BE2C (cell line): ENCODE results near the gene EIF4EBP2.

Source experiments
- DNase-seq: peaks from one replicate; pipeline ENCODE4 v3.0.0-alpha.2; 2020
- H3K27me3 ChIP-seq: fragments of 250-450 bp; sonication (Bioruptor Pico); 2 replicates; pipeline ENCODE4 v1.5.1; 2020; ENCODE audit warnings: mild to moderate bottlenecking
- H3K36me3 ChIP-seq: fragments of 250-450 bp; sonication (Bioruptor Pico); 2 replicates; pipeline ENCODE4 v1.5.1; 2020; ENCODE audit warnings: mild to moderate bottlenecking
- H3K4me1 ChIP-seq: fragments of 250-450 bp; sonication (Bioruptor Pico); 2 replicates; pipeline ENCODE4 v1.5.1; 2020
- H3K4me3 ChIP-seq: 2 replicates; pipeline ENCODE4 v1.5.1; 2011; ENCODE audit warnings: low read depth, low read length
- H3K9me3 ChIP-seq: fragments of 250-450 bp; sonication (Bioruptor Pico); 2 replicates; pipeline ENCODE4 v1.5.1; 2020
- TF ChIP-seq, protein P1 (sequence below): IDR thresholded peaks from 2 replicates; pipeline ENCODE4 v1.5.1; 2012; ENCODE audit warnings: mild to moderate bottlenecking, low read depth, low read length

EIF4EBP2 gene

DNA sequence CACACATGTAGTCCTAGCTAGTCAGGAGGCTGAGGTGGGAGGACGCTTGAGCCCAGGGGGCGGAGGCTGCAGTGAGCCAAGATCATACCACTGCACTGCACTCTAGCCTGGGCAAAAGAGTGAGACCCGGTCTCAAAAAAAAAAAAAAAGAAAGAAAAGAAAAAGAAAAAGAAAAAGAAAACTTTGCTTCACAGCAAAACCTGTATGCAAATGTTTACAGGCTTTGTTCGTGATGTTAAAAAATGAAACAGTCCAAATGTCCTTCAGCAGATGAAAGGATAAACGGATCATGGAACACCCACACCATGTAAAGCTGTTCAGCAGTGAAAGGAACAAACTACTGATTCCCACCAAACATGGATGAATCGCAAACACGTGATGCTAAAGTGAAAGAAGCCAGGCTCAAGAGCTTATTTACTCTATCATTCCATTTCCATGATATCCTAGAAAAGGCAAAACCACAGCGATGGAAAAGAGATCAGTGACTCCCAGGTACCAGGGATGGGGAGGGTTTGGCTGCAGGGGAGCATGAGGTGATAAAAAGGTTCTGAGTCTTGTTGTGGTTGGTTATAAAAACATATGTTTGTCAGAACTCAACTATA, 36.6 kb upstream of the EIF4EBP2 start:
- Histone ChIP-seq H3K36me3 (no peaks in the 10 kb centered on the region), H3K27me3 (no peaks in the 10 kb centered on the region), H3K4me1 (peaks cover 10% of the 10 kb centered on the region), H3K9me3 (no peaks in the 10 kb centered on the region), H3K4me3 (no peak overlapping the region)
- DNase-seq, result no peak
- TF ChIP-seq, protein P1, sequence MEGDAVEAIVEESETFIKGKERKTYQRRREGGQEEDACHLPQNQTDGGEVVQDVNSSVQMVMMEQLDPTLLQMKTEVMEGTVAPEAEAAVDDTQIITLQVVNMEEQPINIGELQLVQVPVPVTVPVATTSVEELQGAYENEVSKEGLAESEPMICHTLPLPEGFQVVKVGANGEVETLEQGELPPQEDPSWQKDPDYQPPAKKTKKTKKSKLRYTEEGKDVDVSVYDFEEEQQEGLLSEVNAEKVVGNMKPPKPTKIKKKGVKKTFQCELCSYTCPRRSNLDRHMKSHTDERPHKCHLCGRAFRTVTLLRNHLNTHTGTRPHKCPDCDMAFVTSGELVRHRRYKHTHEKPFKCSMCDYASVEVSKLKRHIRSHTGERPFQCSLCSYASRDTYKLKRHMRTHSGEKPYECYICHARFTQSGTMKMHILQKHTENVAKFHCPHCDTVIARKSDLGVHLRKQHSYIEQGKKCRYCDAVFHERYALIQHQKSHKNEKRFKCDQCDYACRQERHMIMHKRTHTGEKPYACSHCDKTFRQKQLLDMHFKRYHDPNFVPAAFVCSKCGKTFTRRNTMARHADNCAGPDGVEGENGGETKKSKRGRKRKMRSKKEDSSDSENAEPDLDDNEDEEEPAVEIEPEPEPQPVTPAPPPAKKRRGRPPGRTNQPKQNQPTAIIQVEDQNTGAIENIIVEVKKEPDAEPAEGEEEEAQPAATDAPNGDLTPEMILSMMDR, result no peak

DNA sequence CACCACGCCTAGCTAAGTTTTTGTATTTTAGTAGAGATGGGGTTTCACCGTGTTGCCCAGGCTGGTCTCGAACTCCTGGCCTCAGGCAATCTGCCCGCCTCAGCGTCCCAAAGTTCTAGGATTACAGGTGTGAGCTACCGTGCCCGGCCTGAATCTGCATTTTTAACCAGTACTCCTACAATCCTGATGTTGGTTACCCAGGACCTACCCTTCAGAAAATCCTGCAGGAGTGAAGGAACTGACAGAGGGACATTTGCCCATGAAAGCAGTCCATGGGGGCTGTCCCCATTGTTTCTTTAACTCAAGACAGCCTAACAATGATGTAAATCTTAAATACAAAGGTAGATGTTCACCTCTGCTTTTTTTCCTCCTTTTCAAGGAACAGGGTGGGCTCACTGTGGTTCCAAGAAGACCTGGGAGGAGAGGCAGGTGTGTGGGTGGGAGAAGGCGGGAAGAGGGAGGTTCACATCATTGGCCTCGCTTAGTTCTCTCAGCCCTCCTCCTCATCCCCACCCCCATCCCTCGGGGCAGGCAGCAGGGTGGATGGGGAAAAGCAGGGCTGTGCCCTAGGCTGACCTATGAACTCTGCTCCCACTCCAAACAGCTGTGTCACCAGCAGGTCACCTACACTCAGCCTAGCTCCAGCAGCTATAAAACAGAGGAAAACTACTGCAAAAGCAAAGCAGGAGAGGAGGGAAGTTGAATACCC, 35.0 kb upstream of the EIF4EBP2 start:
- TF ChIP-seq, protein P1, result no peak
- no peak for DNase-seq

DNA sequence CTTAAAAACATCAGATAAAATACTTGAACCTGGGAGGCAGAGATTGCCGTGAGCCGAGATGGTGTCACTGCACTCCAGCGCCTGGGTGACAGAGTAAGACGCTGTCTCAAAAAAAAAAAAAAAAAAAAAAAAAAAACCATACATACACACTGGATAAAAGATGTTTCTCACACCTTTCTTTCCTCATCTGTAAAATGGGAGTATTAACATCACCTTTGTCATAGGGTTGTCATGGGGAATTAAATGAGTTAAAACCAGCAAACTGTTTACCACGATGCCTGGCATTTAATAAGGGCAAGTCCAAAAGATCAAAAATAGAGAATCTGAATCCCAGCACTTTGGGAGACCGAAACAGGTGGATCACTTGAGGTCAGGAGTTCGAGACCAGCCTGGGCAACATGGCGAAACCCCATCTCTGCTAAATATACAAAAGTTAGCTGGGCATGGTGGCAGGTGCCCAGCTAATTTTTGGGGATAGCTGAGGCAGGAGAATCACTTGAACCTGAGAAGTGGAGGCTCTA, 34.4 kb upstream of the EIF4EBP2 start:
- no peaks in the 10 kb centered on the region for H3K27me3 ChIP-seq
- TF ChIP-seq, protein P1, result no peak
- H3K9me3 ChIP-seq, result no peaks in the 10 kb centered on the region
- H3K36me3 ChIP-seq, result no peaks in the 10 kb centered on the region; the same call in 1 of the 2 replicates
- no peak for DNase-seq
- no peaks in the 10 kb centered on the region for H3K4me1 ChIP-seq
- H3K4me3 ChIP-seq, result no peak overlapping the region

More for the DNA sequence above, 35.0 kb upstream of the EIF4EBP2 start:
- H3K27me3 ChIP-seq, result no peaks in the 10 kb centered on the region
- no peaks in the 10 kb centered on the region for H3K9me3 ChIP-seq
- H3K36me3 ChIP-seq, result no peaks in the 10 kb centered on the region
- H3K4me1 ChIP-seq, result peaks cover 4% of the 10 kb centered on the region
- H3K4me3 ChIP-seq, result no peak overlapping the region

DNA sequence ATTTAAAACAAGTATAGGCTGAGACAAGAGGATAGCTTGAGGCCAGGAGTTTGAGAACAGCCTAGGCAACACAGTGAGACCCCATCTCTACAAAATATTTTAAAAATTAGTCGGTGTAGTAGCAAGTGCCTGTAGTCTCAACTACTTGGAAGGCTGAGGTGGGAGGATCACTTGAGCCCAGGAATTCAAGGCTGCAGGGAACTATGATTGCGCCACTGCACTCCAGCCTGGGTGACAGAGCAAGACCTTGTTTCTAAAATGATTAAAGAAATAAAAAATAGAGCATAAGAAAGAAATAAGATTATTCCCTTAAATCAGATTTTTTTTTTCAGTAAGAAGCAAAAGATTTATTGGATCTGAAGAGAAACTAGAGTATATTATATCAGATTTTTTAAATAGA, 33.2 kb upstream of the EIF4EBP2 start:
- H3K4me1 ChIP-seq, result no peaks in the 10 kb centered on the region
- no peak for DNase-seq
- no peaks in the 10 kb centered on the region for H3K9me3 ChIP-seq
- no peak overlapping the region for H3K4me3 ChIP-seq
- H3K27me3 ChIP-seq, result no peaks in the 10 kb centered on the region
- H3K36me3 ChIP-seq, result peaks cover 2% of the 10 kb centered on the region; the same call in 1 of the 2 replicates
- TF ChIP-seq, protein P1, result no peak

DNA sequence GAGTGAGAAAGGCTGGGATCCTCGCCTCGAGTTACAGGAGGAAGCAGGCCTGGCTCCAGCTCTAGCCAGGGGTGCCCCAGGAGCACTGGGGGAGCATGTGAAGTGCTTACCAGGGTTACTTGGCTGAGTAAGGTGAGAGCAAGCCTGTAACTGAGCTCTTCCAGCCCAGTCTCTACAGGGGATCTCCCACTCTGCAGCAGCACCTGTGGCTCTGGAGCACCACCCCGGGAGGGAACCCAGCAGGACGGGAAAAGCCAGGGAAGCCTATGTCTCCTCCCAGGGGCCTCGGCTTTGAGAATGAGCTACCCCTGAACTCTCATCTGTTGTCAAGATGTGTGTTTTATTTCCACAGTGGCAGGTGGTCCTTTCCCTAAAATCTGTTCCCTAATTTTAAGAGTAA, 32.1 kb upstream of the EIF4EBP2 start:
- TF ChIP-seq, protein P1, result no peak
- DNase-seq, result no peak
- H3K4me3 ChIP-seq, result no peak overlapping the region
- H3K36me3 ChIP-seq, result peaks cover 2% of the 10 kb centered on the region; the same call in 1 of the 2 replicates
- no peaks in the 10 kb centered on the region for H3K4me1 ChIP-seq
- no peaks in the 10 kb centered on the region for H3K9me3 ChIP-seq
- H3K27me3 ChIP-seq, result no peaks in the 10 kb centered on the region
